ENCODE data around the gene SDHB.

The SDHB gene

GRCh38 chr1:17053685-17054410 is at the start of gene SDHB:
SDHB (minus strand) TSS chr1:17054032; CDS start chr1:17054019, 13 bp downstream.
- peak within 1 kb of the TSS; percentile 76 for H3K27ac ChIP-seq
- TF ChIP-seq, protein P1, sequence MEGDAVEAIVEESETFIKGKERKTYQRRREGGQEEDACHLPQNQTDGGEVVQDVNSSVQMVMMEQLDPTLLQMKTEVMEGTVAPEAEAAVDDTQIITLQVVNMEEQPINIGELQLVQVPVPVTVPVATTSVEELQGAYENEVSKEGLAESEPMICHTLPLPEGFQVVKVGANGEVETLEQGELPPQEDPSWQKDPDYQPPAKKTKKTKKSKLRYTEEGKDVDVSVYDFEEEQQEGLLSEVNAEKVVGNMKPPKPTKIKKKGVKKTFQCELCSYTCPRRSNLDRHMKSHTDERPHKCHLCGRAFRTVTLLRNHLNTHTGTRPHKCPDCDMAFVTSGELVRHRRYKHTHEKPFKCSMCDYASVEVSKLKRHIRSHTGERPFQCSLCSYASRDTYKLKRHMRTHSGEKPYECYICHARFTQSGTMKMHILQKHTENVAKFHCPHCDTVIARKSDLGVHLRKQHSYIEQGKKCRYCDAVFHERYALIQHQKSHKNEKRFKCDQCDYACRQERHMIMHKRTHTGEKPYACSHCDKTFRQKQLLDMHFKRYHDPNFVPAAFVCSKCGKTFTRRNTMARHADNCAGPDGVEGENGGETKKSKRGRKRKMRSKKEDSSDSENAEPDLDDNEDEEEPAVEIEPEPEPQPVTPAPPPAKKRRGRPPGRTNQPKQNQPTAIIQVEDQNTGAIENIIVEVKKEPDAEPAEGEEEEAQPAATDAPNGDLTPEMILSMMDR (conservative IDR thresholded peaks at IDR 0.05) = no peak

DNA sequence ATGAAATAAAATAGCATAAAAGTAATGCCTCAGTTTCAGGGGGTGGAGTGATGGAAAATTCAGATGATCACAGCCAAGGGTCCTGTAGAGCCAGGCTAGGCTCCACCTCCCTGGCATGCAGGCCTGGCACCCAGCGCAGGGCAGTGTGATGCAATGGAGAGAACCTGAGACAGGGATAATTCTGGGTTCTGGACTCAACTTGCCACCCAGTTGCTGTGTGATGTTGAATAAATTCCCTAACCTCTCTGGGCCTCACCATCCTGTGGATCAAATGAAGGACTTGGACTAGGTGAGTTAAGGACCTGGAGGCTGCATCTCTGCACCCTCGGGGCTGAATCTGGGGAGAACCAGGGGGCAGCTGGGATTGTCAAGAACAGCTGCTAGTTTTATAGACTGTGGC is 48.4 kb upstream of the SDHB start:
- TF ChIP-seq, protein P1 (conservative IDR thresholded peaks at IDR 0.05) = no peak
- H3K27ac ChIP-seq = no peak overlapping the region

- no peak overlapping the region for H3K27ac ChIP-seq
- TF ChIP-seq, protein P1 (conservative IDR thresholded peaks at IDR 0.05) = no peak
These were observed 47.4 kb upstream of the SDHB start for GRCh38 chr1:17101261-17101660.

- TF ChIP-seq, protein P1 (conservative IDR thresholded peaks at IDR 0.05) = no peak
- no peak overlapping the region for H3K27ac ChIP-seq
These were observed 45.9 kb upstream of the SDHB start for GRCh38 chr1:17099616-17100340.

- H3K27ac ChIP-seq = no peak overlapping the region
These were observed 44.9 kb upstream of the SDHB start for GRCh38 chr1:17098446-17099317.

GRCh38 chr1:17097787-17098186 is 44.0 kb upstream of the SDHB start:
- no peak overlapping the region for H3K27ac ChIP-seq

More at GRCh38 chr1:17098446-17099317, 44.9 kb upstream of the SDHB start:
- TF ChIP-seq, protein P1 (conservative IDR thresholded peaks at IDR 0.05) = no peak

More at GRCh38 chr1:17097787-17098186, 44.0 kb upstream of the SDHB start:
- TF ChIP-seq, protein P1 (conservative IDR thresholded peaks at IDR 0.05) = no peak
